GM12872 (cell line): ENCODE results near the gene NPC2.

ENCODE experiments used
- CTCF ChIP-seq: IDR thresholded peaks from 3 replicates; pipeline ENCODE4 v1.5.1; 2011; ENCODE audit warnings: low read depth, mild to moderate bottlenecking, low read length, moderate library complexity; ENCODE audit not compliant: insufficient read depth

Gene NPC2

GRCh38 chr14:74525361-74525851 is 32.3 kb upstream of the NPC2 start:
- no peak for TF ChIP-seq CTCF

- TF ChIP-seq CTCF = no peak
Measured at GRCh38 chr14:74524812-74525135, 31.7 kb upstream of the NPC2 start.

- TF ChIP-seq CTCF = no peak
Measured at GRCh38 chr14:74524076-74524811, 31.1 kb upstream of the NPC2 start.

- no peak for TF ChIP-seq CTCF
Measured at GRCh38 chr14:74522740-74523139, 29.6 kb upstream of the NPC2 start.

GRCh38 chr14:74521756-74522155 is 28.7 kb upstream of the NPC2 start:
- TF ChIP-seq CTCF = no peak

GRCh38 chr14:74519316-74520074 is 26.4 kb upstream of the NPC2 start:
- no peak for TF ChIP-seq CTCF

- no peak for TF ChIP-seq CTCF
Measured at GRCh38 chr14:74518221-74518620, 25.1 kb upstream of the NPC2 start.
